HG02840 (cell line): ENCODE data around the gene ADGRD1.

Source experiments
- ATAC-seq: cut with Tn5 transposase; IDR thresholded peaks from one replicate; pipeline ENCODE4 v1.9.1; 2021; ENCODE audit warnings: mild to moderate bottlenecking, moderate library complexity, moderate number of reproducible peaks; ENCODE audit not compliant: unreplicated experiment, low FRiP score

The ADGRD1 gene

DNA sequence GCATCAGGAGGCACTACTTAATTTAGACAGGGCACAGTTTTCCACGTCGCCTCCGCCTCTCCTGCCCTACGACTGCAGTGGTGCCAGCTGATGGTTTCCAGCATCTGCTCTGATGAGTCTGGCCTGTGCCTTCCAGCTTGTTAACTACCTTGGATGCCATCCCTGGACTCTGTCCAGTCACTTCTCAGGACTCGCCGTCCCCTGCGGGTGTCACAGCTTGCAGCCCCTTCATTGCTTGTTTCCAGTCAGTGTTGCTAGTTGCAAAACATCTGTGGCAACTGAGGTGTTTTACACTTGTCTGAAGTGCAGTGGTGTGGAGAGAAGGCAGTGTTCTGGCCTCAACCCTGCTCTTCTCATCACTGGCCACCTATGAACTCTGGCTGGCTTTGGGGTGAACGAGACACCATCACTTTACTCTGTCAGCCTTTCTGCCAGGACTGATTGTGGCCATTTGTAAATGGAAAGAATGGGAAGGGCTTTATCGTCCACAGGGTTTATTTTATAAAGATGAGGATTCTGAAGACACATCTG lies 8.3 kb downstream of the ADGRD1 start:
- no peak for ATAC-seq

DNA sequence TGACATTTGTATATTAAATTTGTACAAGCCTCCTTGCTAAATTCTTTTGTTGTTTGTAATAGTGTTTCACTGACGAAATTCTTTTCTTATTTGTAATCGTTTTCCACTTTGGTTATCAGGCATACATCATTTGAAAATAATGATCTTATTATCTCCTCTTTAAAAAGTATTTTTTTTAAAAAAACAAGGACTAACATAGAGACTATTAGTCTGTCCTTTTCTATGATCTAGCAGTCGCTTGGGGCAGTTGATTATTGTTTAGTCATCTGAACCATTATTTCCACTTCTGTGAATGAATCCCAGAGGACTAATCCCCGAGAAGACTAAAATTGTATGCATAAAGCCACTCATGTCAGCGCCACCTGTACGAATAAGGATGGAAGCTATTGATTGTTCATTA lies 11.5 kb downstream of the ADGRD1 start:
- no peak for ATAC-seq

DNA sequence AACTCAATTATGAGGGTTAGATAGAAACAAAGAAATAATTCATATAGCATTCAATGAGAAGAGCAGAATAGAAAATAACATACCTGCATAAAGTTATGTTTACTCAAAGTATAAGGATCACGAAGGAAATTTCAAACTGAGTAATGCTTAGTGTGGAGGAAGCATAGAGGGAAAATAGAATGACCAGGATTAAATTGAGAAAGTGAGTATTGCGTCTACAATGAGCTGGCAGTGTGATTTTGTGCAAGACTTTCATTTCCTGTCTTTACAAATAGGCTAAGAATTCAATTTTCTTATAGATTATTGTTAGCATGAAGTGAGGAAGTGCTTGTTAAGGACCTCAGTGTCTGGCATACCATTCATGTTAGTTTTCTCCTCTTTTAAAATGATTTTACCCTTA lies 12.0 kb downstream of the ADGRD1 start:
- no peak for ATAC-seq

DNA sequence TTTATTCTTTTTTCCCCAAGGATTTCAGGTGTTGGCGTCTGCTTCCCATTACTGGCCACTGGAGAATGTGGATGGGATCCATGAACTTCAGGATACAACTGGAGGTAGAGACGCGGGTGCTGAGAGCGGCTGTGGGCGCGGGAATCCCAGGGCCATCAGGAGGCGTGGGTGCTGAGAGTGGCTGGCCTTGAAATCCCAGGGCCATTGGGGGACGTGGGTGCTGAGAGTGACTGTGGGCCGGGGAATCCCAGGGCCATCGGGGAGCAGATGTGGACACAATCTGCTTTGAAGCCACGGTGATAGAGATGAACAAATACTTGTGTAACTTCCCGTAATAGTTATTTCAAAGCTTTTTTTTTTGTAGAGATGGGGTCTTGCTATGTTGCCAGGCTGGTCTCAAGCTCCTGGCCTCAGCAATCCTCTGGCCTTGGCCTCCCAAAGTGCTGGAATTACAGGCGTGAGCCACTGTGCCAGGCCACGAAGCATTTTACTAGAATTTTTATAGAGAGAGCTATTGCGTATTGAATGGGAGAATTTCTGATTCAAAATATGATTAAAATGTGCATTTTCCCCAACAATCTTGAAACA lies 12.8 kb downstream of the ADGRD1 start:
- no peak for ATAC-seq

DNA sequence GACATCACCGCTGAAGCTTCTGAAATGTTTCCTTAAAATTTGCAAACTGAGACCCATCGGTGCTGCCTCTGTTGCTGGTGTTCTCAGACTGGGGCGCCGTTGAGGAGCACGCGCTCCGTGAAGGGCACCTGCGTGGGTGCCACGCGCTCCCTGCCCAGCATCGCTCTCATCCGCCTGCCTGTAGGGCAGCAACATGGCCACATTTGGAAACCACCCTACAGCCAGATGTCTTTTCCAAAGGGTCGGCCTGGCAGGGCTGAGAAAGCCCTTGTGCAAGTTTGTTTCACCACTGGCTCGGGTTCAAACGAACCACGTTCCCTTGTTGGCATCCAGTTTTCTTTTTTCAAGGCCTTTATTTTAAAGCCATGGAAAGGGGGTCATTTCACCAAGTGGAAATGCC lies 13.9 kb downstream of the ADGRD1 start:
- no peak for ATAC-seq

DNA sequence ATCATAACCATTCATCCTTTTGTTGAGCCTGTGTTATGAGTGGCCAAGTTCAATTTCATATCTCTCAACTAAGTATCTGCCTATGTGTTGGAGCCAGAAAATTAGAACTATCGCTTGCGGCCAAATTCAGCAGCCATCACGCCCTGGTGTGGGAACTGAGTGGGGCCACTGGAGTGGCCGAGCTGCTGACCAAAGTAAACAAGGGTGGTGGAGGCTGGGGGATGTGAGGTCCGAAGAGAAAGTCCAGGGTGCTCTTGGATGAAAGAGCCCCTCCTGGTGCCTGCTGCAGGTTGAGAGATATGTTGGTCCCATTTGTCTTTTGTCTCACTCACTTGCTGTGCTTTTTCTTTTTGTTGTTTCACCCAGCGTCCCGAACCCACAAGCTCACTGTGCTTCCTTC lies 14.9 kb downstream of the ADGRD1 start:
- ATAC-seq: no peak

DNA sequence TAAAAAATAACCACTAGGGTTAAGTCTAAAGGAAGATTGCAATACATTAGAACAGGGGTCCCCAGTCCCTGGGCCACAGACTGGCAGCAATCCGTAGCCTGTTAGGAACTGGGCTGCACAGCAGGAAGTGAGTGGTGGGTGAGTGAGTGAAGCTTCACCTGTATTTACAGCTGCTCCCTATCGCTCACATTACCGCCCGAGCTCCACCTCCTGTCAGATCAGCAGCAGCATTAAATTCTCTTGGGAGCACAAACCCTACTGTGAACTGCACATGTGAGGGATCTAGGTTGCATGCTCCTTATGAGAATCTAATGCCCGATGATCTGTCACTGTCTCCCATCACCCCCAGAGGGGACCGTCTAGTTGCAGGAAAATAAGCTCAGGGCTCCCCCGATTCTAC lies 15.5 kb downstream of the ADGRD1 start:
- ATAC-seq: no peak

DNA sequence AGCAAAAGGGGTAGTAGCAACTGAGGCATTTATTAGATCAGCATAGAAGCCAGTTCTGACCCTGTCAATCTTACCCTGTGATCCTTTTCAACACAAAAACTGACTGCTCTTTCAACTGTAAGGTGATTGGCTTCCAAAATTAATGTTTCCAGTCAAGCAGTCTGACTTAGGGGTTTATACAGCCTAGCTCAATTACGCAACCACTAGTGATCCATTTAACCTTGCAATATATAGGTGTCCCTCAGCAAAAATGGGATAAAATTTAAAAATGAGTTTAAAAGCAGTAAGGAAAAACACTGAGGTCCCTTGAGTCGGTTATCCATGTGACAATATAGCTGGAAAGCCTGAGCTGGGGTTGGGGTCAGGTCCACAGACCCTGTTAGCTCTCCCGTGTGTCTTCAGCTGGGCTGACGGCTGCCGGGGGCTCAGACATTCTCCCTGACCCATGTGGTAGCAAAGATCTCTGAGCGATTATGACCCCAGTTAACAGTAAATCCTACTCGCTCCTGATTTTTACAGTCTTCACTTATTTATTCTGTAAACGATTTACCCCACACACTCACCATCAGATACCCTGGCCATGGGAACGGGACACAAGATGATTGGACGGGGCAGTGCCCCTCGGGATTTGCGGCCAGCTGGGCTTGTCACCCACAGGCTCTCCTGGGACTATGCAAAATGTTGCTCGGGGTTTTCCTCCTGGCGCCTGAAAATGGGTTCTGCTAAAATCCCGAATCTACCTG lies 16.6 kb downstream of the ADGRD1 start:
- ATAC-seq: no peak

DNA sequence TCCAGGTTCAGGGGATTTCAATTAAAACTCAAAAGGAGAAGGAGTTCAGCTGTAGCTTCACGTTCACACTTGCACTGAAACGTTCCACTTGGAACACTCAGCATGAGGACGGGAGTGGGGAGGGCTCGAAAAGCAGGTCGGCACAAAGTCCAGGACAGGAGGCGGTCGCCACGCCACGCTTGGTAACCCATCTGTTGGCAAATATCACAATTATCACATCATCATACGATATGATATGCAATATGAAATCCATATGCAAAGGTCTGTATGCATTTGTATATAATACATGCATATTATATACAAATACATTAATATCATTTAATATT lies 17.2 kb downstream of the ADGRD1 start:
- ATAC-seq: no peak

DNA sequence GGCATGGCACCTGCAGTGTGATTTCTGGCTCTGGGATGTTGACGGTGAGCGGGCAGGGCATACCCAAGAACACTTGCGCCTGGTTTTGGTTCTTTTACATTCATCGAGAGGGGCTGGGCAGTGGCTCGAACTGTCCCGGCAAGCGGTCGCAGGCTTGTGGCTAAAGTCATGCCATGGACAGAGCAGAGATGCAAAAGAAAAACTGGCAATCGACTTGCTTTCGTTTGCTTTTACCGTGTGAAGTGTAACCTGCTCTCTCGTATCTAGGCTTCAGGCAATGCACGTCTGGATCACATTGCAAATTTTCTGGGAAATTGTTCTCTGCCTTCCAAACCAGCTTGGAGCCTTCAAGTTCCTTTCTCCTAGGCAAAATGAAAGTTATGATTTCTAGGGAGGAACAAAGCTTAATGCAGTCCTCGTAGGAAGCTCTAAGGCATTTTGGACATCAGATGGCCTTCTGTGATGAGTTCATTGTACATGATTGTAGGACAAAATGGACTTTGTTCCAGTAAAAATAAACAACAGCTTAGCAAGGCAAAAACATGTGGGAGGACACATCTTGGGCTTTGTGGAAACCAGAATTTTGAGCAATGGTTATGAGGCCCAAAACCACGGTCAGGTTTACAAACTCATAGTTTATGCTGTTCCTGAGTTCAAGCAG lies 18.3 kb downstream of the ADGRD1 start:
- no peak for ATAC-seq

DNA sequence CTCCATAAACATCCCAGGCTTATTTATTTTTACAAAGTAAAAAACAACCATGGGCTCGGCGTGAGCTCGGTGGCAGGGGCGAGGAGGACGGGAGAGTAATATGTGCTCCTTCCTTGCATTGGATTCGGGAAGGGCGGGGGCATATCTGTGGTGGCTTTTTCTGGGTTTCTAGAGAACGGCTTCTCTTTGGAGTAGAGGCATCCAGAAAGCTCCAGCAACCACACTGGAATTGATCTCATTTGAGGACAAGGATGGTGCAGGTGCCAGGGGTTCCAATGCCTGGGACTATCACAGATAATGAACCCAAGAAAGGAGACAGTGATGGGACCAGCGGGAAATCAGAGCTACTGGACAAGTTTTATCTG lies 18.9 kb downstream of the ADGRD1 start:
- ATAC-seq: no peak

DNA sequence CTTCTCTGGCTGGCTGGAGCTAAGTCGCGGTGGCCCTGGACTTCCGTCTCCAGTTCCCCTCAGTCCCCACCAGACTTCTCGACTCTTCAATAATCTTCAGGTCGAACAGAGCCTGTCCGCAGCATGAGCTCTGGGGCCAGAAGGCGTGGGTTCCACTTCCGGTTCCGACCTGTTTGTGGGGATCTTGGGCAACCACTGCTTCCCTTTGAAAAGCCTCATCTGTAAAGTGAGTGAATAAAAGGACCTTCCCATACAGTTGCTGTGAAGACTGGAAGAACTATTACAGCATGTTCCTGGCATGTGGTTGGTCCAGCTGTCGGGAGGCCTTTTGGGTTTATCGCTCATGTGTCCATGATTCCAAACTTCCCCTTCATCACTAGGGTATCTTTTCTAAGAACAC lies 19.4 kb downstream of the ADGRD1 start:
- ATAC-seq: no peak

DNA sequence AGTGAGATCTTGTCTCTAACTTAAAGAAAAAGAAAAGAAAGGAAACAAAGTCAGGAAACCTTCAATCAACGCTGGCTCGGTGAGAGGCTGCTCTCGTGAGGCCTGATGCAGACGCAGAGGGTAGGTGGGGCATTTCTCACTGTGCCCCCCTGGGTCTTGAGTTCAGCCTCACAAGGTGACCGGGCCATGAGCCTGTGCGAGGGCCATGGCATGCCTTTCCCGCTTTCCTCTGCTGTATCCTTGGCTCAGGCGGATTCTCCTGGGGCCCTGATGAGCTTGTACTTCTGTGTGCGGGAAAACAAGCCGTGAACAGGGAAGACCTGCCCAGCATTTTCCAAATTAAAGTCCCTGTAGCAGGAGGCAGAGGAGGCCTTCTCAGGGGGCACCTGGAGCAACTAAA lies 20.2 kb downstream of the ADGRD1 start:
- no peak for ATAC-seq

DNA sequence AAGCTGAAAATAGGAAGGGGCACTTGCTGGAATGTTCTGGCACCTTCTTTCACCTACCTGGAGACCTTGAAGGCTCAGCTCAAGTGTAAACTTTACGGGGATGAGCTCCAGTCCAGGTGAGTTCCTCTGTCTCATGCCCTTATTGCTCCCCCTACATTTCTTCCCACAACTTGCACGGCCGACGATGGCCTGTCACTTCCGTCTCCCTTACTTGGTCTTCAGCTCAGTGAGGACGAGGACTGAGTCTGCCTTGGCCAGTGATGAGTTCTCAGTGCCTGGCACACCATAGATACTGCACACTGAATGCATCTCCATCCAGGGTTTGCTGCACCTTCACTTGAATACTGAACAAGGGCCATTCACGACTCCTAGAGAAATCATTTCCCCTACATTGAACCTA lies 21.4 kb downstream of the ADGRD1 start:
- no peak for ATAC-seq

DNA sequence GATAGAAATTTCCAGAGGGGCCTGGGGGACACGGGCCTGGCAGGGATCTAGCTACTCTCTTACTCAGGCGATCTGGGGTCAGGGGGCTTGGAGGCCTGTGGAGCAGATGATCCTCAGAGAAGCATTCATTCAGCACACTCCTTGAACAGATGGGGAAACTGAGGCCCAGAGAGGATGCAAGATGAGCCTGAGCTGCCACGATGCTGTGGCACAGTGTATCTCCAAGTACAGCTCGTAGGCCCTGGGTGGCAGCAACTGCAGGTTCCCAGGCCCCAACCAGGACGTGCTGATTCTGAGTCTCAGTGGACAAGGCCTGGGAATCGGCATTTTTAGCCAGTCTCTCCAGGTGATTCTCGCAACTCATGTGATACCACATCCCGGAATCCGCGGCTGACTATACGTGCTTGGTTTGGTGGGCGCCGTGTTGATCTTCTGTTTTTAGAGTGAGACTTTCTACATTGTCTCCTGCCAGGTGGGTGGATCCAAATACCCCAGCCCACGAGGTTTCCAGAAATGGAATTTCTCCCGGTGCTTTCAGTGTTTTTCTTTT lies 22.5 kb downstream of the ADGRD1 start:
- ATAC-seq: no peak

DNA sequence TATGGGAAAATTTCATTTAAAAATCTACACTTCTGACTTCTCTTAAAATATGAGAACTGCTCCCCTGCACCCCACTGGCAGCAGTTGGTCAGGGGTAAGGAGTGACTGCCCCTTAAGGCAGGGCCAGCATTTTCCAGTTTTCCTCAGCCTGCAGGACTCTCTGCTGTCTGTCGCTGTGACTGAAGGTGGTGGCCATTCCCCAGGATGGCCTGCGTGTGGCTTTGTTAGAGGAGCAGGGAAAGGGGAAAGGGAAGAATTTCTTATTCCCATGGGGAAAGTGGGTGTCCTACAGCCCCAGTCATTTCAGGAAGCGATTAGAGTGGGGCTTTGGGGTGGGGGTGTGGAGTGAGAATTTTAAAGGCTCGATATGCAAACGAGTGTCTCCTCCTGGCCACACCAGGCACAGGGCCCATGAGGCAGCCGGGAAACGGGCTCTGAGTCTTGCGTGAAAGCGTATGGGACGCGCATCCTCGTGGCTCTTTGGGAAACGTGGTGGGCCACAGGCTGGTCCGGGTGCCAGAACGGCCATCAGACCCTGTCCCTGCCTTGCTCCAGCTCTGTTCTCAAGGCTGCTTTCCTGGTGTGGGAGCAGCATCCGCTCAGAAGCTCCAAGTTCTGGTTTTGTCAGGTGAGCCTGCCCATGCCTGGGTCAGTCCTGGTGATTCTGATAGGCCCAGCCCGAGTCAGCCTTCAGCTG lies 23.5 kb downstream of the ADGRD1 start:
- no peak for ATAC-seq

DNA sequence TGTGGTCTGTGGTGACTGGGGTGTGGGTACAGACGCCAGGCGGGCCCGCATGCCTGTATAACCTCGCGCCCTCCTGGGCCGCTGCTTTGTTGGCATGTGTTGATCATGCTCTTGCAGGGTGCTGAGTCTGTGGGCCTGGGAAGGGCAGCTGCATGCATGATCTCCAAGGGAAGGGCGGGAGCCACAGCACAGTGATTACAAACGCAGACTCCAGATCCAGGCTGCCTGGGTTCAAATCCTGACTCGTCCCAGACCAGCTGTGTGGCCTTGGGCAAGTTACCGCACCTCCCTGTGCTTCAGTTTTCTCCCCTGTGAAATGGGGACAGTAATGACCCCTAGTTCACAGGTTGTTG lies 24.0 kb downstream of the ADGRD1 start:
- ATAC-seq: no peak

DNA sequence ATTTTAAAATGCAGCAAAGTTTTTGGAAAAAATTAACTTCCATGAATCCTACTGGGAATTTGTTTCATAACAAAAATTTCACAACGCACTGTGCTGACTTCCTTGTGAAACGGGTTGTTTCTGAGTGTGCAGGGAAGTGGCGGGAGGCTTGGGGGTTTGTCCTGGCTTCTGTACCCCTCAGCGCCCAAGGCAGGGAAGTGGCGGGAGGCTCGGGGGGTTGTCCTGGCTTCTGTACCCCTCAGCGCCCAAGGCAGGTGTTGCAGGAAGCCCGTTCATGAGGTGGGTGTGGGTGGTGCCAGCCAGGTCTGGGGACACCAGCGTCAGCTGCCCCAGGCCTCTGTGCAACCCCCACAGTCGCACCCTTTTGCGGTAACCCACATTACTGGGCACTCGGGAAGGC lies 25.1 kb downstream of the ADGRD1 start:
- no peak for ATAC-seq

DNA sequence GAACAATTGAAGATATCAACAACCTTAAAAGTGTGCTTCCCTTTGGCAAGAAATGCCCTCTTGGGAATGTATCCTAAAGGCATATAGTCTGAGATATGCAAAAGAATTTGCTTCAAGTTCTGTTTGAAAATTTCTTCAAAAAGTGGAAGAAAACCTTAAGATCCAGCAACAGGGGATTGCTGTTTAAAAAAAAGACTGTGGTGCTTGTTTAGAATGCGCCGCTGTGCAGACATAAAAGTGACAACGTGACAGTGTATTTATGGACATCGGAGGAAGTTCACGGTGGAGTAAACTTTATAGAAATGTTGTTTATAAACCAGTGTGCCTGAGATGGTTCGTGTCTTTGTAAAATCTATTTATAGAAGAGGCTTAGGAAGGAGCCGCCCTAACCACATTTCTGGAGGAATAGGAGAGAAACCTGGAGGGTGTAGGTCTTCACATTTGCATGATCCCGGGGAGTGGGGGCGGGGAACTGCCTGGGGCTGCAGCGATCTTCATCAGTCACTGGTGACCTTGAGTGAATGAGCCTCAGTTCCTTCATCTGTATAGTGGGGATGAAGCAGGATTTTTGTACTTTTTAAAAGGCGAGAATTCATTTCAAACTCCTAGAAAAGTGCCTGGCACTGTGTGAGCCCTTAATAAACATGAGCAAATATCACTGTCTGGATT lies 27.5 kb downstream of the ADGRD1 start:
- ATAC-seq: no peak

DNA sequence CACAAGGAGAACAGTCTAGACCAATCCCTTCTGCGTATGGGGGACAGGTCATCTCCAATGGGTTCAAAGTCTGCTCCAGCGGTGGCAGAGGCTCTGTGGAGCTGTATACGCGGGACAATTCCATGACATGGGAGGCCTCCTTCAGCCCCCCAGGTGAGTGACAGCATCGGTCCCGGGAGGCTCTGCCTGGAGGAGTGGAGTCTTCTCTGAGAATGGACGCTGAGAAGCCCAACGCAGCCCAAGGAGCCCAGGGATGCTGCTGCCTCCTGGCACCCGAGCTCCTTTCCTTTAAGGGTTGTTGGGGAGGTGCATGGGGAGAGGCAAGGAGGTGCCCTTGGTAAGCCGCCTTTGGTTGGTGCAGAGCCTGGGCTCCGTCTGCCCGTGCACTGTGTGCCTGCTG lies 28.2 kb downstream of the ADGRD1 start:
- ATAC-seq: no peak
